ENCODE measurements around the gene CACNG4.

CACNG4 gene

GRCh38 chr17:66985338-66986237 lies 21.1 kb downstream of the CACNG4 start:
- no peak for DNase-seq (ENCODE audit: low spot score)

DNA sequence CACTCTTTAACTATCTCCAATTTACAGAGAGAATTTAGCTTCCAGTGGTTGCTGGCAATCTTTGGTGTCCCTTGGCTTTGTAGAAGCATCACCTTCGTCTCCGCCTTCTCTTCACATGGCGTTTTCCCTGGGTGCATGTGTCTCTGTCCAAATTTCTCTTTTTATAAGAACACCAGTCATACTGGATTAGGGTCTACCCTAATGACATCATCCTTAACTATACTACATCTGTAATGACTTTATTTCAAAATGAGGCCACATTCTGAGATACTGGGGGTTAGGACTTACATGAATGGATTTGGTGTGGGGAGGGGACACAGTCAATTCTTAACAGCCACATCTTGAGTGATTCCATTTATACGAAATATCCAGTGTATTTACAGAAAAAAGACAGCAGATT lies 22.2 kb downstream of the CACNG4 start:
- DNase-seq (ENCODE audit: low spot score) = no peak

- no peak for DNase-seq (ENCODE audit: low spot score)
These were observed 22.6 kb downstream of the CACNG4 start for GRCh38 chr17:66987059-66987616.

- DNase-seq (ENCODE audit: low spot score) = no peak
These were observed 23.7 kb downstream of the CACNG4 start for GRCh38 chr17:66988069-66988798.

DNA sequence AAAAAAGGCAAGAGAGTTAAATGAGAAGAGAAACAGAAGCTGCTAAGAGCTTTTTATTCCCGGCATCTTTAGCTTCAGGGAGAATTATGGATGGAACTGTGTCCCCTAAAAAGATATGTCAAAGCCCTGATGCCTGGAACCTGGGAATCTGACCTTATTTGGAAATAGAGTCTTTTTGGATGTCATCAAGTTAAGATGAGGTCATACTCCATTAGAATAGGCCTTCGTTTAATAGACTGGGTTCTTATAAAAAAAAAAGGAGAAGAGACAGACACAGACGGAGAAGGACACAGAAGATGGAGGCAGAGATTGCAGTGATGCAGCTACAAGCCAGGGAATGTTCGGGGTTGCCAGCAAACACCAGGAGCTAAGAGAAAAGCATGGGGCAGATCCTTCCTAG lies 24.6 kb downstream of the CACNG4 start:
- no peak for DNase-seq (ENCODE audit: low spot score)

GRCh38 chr17:66989579-66989978 lies 25.1 kb downstream of the CACNG4 start:
- no peak for DNase-seq (ENCODE audit: low spot score)

DNA sequence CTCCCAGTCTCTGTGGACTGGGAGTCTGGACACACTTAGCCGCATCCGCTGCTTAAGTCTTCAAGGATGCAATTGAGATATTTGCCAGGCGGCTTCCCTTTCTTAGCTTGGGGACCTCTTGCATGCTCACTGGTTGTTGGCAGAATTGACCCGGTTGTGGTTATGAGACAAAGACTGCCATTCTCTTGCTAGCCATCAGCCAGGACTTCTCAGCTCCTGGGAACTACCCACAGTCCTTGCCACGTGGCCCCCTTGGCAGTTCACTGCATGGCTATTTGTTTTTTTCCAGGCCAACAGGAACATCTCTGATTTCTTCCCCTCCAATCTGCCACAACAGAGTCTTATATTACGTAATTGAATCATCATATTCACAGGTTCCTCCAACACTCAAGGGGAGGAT lies 25.5 kb downstream of the CACNG4 start:
- DNase-seq (ENCODE audit: low spot score) = no peak

GRCh38 chr17:66992911-66993442 lies 28.5 kb downstream of the CACNG4 start:
- no peak for DNase-seq (ENCODE audit: low spot score)

- DNase-seq (ENCODE audit: low spot score) = no peak
These were observed 29.9 kb downstream of the CACNG4 start for GRCh38 chr17:66994361-66994760.

- no peak for DNase-seq (ENCODE audit: low spot score)
These were observed 30.5 kb downstream of the CACNG4 start for GRCh38 chr17:66994930-66995535.

DNA sequence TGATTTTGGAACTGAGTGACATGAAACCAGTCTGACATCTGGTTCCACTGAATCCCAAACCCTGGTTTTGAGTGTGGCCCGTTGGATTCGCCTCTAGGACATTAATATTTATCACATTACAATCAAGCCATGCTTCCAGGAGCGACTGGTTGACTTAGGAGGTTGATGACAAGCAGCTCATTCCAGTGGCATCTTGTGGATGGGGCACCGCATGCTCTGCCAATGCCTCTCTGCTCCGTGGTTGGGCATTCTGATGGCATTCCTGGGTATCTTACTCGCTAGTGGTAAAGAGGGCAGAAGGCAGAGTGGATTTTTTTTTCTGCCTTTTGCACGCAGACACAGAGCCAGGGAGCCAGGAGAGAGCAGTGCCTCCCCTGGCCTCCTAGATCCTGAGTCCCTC lies 31.4 kb downstream of the CACNG4 start:
- no peak for DNase-seq (ENCODE audit: low spot score)

- DNase-seq (ENCODE audit: low spot score) = no peak
These were observed 32.4 kb downstream of the CACNG4 start for GRCh38 chr17:66996926-66997325.

GRCh38 chr17:67003231-67003630 lies 38.7 kb downstream of the CACNG4 start:
- no peak for DNase-seq (ENCODE audit: low spot score)

GRCh38 chr17:67004181-67004580 lies 39.7 kb downstream of the CACNG4 start:
- DNase-seq (ENCODE audit: low spot score) = no peak

- no peak for DNase-seq (ENCODE audit: low spot score)
These were observed 42.8 kb downstream of the CACNG4 start for GRCh38 chr17:67007266-67007665.

DNA sequence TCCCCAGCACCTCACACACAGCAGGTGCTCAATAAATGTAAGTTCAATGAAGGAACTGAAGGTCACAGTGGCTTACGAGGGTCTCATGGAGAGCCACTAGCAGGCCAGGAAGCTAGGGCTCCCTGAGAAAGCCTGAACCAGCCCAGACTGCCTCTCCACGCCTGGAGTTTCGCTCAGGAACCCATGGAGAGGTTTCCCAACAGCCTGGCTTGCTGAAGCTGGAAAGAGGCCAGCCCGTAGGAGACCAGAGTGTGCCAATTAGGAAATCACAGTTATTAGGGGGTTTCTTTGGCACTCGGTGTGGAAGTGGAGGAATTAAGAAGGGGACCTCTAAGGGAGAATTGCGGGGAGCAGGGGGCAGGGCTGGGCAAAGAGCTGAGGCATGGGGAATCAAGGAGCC lies 43.6 kb downstream of the CACNG4 start:
- DNase-seq (ENCODE audit: low spot score) = no peak

DNA sequence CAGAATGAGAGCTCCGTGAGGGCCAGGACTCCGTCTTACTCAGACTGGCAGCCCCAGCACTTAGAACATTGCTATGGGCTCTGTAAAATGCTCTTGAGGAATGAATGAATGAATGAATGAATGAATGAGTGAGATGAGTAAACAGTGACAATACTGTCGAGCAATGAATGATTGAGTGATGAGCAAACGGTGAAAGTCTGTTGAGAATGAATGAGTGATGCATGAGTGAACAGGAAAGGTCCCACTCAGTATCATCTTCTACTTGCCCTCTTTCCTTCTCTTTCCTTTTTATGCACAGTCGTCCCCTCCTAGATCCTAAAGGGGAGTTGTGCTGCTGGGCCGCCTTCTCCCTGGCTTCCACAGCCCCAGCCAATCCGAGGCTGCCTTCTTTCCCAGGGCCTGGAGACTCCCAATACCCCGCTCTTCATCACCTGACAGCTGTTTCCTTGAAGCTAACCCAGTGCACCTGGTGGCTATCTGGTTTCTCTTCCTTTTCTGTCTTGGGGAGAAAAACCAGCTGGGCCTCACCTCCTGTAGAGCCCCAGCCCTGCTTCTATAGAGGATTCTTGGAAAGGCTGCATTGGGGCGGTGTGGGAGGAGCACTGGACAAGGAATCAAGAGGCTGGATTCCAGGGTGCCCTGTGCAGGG lies 47.1 kb downstream of the CACNG4 start:
- DNase-seq (ENCODE audit: low spot score) = no peak

- no peak for DNase-seq (ENCODE audit: low spot score)
These were observed 49.4 kb downstream of the CACNG4 start for GRCh38 chr17:67013891-67014290.

DNA sequence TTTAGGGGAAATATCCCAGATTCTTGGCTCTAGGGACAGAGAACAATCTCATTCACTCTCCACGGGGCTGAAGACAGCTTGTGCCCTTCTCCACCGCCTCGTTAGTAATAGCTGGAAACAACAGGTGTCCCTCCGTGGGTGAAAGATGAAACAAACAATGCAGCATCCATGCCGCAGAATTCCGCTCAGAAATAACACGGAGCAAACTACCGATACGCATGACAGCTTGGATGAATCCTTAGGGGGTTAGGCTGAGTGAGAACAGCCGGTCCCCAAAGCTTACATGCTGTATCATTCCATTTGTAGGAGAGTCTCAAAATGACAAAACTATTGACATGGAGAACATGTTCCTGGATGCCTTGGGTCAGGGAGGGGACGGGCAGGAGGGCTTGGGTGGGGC lies 50.5 kb downstream of the CACNG4 start:
- DNase-seq (ENCODE audit: low spot score) = no peak

GRCh38 chr17:67016039-67016762 lies 51.7 kb downstream of the CACNG4 start:
- no peak for DNase-seq (ENCODE audit: low spot score)

GRCh38 chr17:67017910-67018309 lies 53.4 kb downstream of the CACNG4 start:
- DNase-seq (ENCODE audit: low spot score) = no peak
